A673 (cell line): Measurements from ENCODE around the gene PF4V1.

Experiments
- EZH2 ChIP-seq: fragments of 200-600 bp; sonication (generic); IDR thresholded peaks from 2 replicates; pipeline ENCODE4 v1.6.1; 2017; ENCODE audit warnings: borderline replicate concordance, low read depth, mild to moderate bottlenecking, mixed read lengths, antibody characterized with exemption, low read length; ENCODE audit not compliant: poor library complexity, severe bottlenecking
- TF ChIP-seq, protein P1 (sequence below): fragments of 300-800, 200-600 bp; sonication (generic); conservative IDR thresholded peaks from 2 replicates; pipeline ENCODE4 v1.5.1; 2017; ENCODE audit warnings: low read depth, mild to moderate bottlenecking, antibody characterized with exemption, low read length, moderate library complexity, mixed read lengths

DNA sequence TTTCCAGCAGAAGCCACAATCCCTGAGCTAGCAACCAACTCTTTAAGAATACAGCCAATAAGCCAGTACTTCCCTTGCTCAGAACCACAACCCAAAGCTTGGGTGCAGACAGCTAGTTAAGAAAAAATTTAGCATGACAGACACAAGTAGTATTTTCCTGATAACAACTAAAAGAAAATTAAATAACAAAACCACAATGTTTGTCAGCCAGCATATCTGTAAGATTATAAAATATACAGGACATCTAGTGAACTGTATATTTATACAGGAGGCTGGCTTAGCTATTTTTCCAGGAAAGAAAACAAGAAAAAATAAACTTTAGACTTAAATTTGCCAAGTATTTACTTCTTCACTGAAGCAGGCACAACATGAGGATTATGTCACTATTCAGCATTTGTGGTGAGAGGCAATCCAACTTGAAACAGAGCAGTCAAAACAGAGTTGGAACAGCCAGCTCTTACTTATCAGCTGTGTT is 6.6 kb downstream of the PF4V1 start:
- TF ChIP-seq, protein P1, sequence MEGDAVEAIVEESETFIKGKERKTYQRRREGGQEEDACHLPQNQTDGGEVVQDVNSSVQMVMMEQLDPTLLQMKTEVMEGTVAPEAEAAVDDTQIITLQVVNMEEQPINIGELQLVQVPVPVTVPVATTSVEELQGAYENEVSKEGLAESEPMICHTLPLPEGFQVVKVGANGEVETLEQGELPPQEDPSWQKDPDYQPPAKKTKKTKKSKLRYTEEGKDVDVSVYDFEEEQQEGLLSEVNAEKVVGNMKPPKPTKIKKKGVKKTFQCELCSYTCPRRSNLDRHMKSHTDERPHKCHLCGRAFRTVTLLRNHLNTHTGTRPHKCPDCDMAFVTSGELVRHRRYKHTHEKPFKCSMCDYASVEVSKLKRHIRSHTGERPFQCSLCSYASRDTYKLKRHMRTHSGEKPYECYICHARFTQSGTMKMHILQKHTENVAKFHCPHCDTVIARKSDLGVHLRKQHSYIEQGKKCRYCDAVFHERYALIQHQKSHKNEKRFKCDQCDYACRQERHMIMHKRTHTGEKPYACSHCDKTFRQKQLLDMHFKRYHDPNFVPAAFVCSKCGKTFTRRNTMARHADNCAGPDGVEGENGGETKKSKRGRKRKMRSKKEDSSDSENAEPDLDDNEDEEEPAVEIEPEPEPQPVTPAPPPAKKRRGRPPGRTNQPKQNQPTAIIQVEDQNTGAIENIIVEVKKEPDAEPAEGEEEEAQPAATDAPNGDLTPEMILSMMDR: no peak
- TF ChIP-seq EZH2: no peak
